Erythroblast (primary cell): ENCODE data around the gene NUAK1.

Experiments used
- GATA1 ChIP-seq: IDR thresholded peaks from 2 replicates; pipeline ENCODE4 v1.6.1; 2011; ENCODE audit warnings: low read depth, mild to moderate bottlenecking, control low read depth, low read length, moderate library complexity
- POLR2A ChIP-seq: IDR thresholded peaks from 2 replicates; pipeline ENCODE4 v1.6.1; 2011; ENCODE audit warnings: mild to moderate bottlenecking, low read length

DNA sequence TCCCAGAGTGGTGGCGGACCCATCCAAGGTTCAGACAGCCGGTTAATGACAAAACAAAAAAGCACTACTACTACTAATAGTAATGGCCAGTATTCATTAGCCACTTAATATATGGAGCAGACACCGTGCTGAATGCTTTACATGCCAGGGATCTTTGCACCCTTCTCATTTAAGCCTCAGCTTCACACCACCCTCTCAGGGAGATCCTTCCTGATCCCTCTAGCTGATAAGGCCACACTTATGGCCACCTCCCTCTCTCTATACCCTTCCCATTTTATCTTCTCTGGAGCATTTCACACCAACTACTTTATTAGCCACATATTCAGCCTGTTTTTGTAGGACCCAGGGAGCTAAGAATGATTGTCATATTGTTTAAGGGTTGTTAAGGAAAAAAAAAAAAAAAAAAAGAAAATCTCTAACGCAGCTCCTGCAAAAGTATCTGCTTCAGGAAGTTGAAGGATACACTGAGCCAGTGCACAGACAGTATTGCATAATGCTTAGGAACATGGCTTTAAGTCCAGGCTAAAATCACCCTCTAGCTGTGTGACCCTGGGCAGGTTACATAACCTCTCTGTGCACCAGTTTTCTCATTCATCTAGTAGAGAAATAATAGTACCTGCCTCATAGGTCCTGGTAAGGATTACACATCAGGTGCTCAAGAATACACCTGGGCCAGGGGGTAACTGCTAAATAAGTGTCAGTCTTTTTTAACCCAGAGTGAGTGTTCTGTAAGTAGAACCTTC is 29.4 kb downstream of the NUAK1 start:
- TF ChIP-seq POLR2A (no peak), GATA1 (no peak)
